ENCODE data around the gene HGS.

The HGS gene

DNA sequence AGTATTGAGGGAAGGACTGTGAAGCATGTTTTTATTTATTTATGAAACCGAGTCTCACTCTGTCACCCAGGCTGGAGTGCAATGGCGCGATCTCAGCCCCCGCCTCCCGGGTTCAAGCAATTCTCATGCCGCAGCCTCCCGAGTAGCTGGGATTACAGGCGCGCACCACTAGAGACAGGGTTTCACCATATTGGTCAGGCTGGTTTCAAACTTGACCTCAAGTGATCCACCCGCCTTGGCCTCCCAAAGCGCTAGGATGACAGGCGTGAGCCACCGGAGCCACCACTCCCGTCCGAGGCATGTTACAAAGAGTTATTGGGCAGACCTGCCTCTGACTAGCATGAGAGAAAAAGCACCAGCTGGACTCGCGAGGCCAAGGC is 22.4 kb downstream of the HGS start:
- no peak for DNase-seq

DNA sequence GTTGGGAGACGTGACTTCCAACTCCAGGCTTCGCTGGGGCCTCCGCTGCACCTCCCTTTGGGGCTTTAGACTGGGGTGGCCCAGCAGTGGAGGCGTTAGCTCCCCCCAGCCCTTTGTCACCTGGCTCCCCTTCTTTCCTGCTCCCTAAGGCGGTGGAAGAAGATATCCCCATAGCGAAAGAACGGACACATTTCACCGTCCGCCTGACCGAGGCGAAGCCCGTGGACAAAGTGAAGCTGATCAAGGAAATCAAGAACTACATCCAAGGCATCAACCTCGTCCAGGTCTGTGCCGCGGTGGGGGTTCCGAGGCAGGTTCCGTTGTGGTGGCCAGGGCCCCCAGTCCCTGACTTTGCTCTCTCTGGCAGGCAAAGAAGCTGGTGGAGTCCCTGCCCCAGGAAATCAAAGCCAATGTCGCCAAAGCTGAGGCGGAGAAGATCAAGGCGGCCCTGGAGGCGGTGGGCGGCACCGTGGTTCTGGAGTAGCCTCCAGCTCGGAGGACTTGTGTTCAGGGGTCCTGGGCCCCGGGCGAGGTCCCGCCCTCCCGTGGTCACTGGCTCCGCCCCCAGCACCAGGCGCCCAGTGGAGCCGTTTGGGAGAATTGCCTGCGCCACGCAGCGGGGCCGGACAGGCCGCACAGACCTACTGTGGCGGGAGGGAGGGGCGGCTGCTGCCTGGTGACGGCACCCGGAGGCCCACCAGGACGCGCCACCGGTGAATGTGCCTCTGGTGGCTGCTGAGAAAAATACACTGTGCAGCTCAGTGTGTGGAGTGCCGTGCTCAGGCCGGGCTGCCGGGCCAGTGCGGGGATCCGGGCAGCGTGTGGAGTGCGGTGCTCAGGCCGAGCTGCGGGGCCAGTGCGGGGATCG is 23.2 kb downstream of the HGS start:
- DNase-seq: no peak

- DNase-seq: no peak
Measured at GRCh38 chr17:81707725-81708646, 24.2 kb downstream of the HGS start.

DNA sequence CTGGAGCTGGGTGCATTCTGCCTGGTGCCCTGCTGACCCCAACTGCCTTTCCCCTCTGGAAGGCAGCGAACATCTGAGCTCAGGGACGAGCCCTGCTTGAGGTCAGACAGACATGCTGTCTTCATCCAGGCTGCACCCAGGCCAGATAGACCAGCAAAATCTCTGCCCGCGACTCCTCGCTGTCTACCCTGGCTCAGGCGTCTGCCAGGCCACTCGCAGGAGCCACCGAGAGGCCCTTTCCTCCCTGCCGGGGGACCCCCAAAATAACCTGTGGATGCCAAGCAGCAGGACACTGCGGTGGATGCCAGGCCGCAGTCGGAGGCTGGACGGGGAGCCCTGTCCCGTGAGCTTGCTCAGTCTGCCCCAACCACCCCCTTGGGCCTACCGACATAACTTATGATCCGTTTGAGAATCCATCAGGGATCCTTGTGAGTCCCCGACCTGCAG is 25.0 kb downstream of the HGS start:
- DNase-seq: no peak

- DNase-seq: peak in 1 of 2 experiments; percentile 61
Measured at GRCh38 chr17:81710514-81711308, 26.9 kb downstream of the HGS start.

DNA sequence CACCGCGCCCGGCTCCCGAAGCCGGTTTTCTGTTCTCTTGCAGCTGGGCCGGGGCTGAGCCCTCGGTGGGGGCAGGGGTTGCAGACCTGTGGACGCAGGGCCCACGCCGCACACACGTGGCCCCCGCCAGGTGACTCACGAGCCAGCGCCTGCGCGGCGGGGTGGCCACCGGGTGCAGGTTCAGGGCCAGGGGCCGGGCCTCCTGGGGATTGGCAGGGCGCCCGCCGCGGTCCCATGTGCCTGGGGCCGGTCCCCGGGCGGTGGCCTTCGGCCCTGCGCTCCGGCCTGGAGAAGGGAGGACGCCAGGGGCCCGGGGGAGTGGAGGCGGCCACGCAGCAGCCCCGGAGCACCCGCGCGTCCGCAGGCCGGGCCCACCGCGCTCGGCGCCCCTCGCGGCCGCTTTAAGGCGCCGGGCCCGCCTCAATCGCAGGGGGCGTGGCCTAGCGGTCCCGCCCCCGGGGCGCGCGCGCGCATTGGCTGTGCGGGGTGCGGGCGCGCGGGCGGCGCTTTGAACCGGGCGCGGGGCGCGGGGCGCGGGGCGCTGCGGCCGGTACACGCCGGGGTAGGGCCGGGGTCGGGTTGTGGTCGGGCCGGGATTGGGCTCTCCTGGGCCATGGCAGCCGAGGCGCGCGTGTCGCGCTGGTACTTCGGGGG is 28.1 kb downstream of the HGS start, which contains the start of gene SLC25A10:
Gene SLC25A10 (plus strand): TSS at position 471 of the 654 bp plus-strand sequence. CDS start 143 bp downstream, at position 614.
- DNase-seq: peak; percentile 70 to 92

DNA sequence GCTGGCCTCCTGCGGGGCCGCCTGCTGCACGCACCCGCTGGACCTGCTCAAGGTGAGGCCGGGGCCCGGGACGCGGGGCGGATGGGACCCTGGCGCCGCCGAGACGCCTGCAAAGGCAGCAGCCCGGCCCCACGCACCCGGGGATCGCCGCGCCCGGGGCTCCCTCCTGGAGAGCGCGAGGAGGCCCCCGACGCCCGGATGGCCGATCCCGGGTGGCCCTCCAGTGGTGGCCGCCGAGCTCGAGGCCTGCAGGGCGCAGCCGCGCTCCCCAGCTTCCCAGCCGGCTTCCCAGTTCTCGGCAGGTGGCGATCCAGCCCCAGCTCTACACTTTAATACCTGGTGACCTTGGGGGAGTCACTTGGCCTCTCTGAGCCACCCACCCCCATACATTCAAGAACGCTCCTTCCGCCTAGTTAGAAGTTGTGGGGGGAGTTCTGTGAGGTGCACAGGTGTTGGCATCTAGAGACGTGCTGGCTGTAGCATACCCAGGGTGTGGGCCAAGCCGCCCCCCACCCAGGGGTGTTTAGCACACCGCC is 28.7 kb downstream of the HGS start:
- peak; percentile 73 to 74 for DNase-seq

DNA sequence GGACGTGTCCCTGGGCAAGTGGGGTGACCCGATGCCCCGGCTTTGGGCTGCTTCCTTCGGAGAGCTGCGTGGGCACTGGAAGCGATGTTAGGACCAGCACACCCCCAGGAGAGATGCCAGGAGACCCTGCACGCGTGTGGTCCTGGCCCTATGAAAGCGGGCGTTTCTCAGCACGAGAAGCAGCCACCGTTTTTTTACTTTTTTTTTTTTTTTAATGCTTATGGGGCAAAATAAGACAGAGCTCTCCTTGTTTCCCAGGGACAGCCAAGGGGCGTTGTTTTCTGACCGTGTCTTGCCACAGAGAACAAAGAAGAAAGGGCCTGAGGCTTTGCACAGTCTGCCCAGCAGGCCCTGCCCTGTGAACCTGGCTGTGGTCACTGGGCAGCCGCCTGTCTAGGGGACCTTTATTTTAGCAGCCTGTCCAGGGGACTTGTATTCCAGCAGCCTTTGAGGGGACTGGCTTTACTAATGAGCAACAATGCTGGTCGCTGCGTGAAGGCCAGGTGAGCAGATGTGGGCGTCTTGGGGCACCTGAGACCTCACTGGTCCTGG is 29.3 kb downstream of the HGS start:
- no peak for DNase-seq

DNA sequence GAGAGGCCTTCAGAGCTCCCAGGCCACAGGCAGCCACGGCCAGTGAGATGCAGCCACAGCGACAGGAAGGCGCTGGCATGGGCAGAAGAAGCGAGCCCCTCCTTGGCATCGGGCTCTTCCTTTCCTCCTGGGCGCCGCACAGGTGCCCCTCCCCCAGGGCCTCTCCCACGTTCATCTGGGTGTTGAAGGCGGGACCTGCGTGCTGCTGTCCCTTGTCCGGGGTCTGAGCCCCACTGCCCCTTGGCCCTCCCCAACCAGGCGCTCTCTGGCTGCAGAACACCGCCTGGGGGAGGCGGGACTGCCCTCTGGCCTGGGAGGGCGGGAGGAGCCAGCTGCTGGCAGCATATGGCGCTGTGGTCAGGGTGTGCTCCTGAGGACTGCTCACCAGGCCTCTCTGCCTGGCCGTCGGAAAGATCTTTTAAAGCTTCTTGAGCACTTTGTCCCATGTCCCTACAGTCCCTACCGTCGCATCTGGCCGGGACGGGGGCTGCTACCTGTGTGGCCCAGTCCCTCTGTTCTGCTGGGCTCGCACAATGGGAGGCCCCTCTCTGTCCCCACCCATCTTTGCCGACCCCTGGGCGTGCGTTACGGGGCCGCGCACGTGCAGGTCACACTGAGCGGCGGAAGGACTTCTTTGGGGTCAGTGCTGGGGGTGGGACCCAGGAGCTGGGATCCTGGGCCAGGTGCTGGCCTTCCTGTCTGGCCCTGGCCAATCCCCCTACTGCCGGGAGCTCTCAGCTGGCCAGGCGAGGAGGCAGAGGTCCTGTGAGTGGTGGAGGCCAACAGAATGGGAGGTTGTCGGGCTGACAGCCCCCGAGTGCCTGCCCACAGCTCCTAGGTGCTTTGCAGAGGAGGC is 30.0 kb downstream of the HGS start:
- no peak for DNase-seq

GRCh38 chr17:81714412-81715106 is 30.7 kb downstream of the HGS start:
- no peak for DNase-seq

- no peak for DNase-seq
Measured at GRCh38 chr17:81715107-81715871, 31.5 kb downstream of the HGS start.

DNA sequence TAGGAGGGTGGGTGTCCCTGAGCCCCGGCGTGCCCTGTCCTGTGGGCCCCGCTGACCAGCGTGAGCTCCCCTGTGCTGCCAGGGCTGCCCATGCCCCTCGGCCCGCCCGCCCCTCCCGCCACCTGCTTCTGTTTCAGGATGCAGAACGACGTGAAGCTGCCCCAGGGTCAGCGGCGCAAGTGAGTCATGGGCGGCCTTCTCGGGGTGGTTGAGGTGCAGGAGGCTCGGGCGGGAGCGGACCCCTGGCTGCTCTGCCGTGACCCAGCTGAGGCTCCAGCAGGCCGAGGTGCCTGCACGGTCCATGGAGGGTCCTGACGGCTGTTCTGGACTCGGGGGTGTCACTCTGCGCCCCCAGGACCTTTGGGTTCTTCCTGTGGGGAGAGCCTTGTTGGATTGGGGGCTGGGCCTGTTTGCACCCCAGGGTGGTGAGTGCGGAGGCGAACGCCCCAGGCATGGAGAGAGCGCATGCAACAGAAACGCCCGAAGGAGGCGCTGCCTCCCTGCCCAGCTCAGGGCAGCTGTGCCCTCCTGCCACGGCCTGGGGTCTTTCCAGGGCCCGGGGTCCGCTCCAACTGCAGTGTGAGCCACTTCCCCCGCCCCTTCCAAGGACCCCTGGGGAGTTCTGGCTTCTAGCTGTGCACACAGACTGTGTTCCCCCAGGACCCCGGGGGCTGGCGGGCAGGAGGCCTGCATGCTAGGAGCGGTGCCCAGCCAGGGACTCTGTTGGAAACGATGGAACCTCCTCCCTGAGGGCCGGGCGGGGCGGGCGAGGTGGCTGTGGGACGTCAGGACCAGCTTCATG is 32.3 kb downstream of the HGS start:
- DNase-seq: no peak

- no peak for DNase-seq
Measured at GRCh38 chr17:81716674-81716996, 32.8 kb downstream of the HGS start.

- DNase-seq: no peak
Measured at GRCh38 chr17:81717049-81717765, 33.4 kb downstream of the HGS start.

GRCh38 chr17:81717766-81718089 is 33.9 kb downstream of the HGS start:
- DNase-seq: no peak

- no peak for DNase-seq
Measured at GRCh38 chr17:81719410-81720266, 35.8 kb downstream of the HGS start.

All from NCI-H524 (cell line).